Right lobe of liver (tissue), 6 donors: ENCODE results near the gene EIF2S3B. TPM values are rescaled to one million over a fixed set of nuclear protein-coding genes. Genes with fewer than 3 reads are reported as not detected.

Experiments
- ATAC-seq, 4 donors: fragments of 200-7000 bp; cut with Tn5 transposase; one replicate each; pipeline ENCODE4 v1.9.1; 2020; ENCODE audit warnings: mild to moderate bottlenecking in 4 of 4, moderate library complexity in 4 of 4
- DNase-seq, 3 donors: peaks; one replicate each; pipeline ENCODE4 v3.0.0-alpha.2; 2020
- H3K27ac ChIP-seq, 3 donors: fragments of 200-600 bp; one replicate each; pipeline ENCODE4 v1.8.0; 2022
- H3K27me3 ChIP-seq, 2 donors: fragments of 200-600 bp; one replicate each; pipeline ENCODE4 v1.8.0; 2022
- H3K36me3 ChIP-seq, 4 donors: fragments of 200-600 bp; sonication (generic) in 1 of 4; one replicate each; pipeline versions ENCODE4 v1.5.1 to v1.8.0; 2017 to 2022; ENCODE audit warnings: control low read depth in 1 of 4
- H3K4me1 ChIP-seq, 4 donors: fragments of 200-600 bp; sonication (generic) in 1 of 4; one replicate each; pipeline versions ENCODE4 v1.5.1 to v1.8.0; 2017 to 2022; ENCODE audit warnings: control low read depth in 1 of 4
- H3K4me3 ChIP-seq, 3 donors: fragments of 200-600 bp; one replicate each; pipeline ENCODE4 v1.8.0; 2022
- H3K9me3 ChIP-seq, 4 donors: fragments of 200-600 bp; sonication (generic) in 1 of 4; one replicate each; pipeline versions ENCODE4 v1.5.1 to v1.8.0; 2017 to 2022; ENCODE audit warnings: control low read depth in 1 of 4
- POLR2A ChIP-seq: fragments of 450-650 bp; IDR thresholded peaks from one replicate; pipeline ENCODE4 v1.6.1; 2017; ENCODE audit warnings: antibody characterized with exemption, mild to moderate bottlenecking
- WGBS: methylation state at CpG from one replicate; pipeline ENCODE4 v1.1.6; 2018; ENCODE audit warnings: low coverage, low lambda C conversion rate; ENCODE audit not compliant: insufficient coverage; ENCODE audit errors: missing lambda C conversion rate; 5-methylcytosine and 5-hydroxymethylcytosine counted together
- intact Hi-C, 2 donors: fragments of 100-400 bp; cut with DNase I; formaldehyde crosslinking; loops; one replicate each; pipeline versions ENCODE4 v1.11.2 to v1.14.1; 2022
- small RNA-seq, 2 experiments: library from RNA; depleted of rRNA; stranded (forward); fragments of <200 nt; gene quantifications; one replicate each; pipeline ENCODE3, GENCODE V24; 2016
- total RNA-seq, 6 experiments: library from RNA; depleted of rRNA in 2 of 6; stranded (reverse); fragments of >200 nt in 2 of 6; fragmentation: NEBNext Ultra II Directional in 3 of 6; extraction: Animal tissue kit (Norgen Biotek cat#: 25700) in 3 of 6; gene quantifications; one replicate each; pipeline versions ENCODE4 v1.1.0 to v1.2.4, GENCODE V29; 2016 to 2023
- TF ChIP-seq, protein P1 (sequence below), 4 donors: fragments of 200-600 bp in 3 of 4; fragments of 450-650 bp in 1 of 4; IDR thresholded peaks; one replicate each; pipeline versions ENCODE4 v1.5.1 to v1.8.0; 2016 to 2022; ENCODE audit warnings: antibody characterized with exemption in 4 of 4, mild to moderate bottlenecking in 2 of 4
- donor health status: DM: no; HTN: yes; CAD: no.
- donor health status: DM: no; HTN: no; CAD: no.
- donor health status: DM: no; HTN: no; CAD: no.
- donor health status: DM: no; HTN: yes; CAD: no.
- donor health status: DM: no; HTN: yes; CAD: no.

Gene EIF2S3B
- total RNA-seq, 6 experiments from 2014 or later: 0.19 to 1.4 (median 0.24) TPM; not detected in 2

DNA sequence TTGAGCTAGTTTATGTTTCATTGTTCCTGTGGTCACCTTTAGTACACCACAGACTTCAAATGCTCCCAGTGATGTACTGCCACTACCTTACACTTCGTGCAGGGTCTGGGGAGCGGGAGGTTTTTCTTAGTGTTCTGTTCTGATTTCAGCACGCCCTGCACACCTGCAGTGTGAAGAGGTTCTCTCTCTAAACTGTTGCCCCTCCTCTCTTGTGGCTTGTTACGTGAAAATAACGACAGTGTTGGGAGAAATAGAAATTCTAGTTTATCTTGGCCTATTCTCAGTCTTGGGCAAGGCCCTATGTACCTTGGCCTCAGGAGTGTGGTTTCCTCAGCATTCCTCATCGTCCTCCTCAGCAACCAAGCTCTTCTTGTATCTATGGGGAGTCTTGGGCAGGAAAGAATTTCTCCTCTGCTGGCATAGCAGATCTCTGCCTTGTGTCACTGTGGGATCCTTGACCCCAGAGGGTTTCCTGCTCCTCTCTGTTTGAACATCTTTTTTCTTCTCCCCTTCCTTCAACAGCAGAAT, 48.6 kb downstream of the EIF2S3B start:
- no peak for DNase-seq
- 63% methylated on average over 5 of the region's 6 CpGs for WGBS
- peak in 3 of 4 donors; percentile 28 to 46 (median 38) for ATAC-seq
- no peak overlapping the region for H3K4me3 ChIP-seq
- intact Hi-C loops: no loop called here
- H3K36me3 ChIP-seq: no peaks in the 10 kb centered on the region
- H3K27me3 ChIP-seq: no peaks in the 10 kb centered on the region
- TF ChIP-seq, protein P1, sequence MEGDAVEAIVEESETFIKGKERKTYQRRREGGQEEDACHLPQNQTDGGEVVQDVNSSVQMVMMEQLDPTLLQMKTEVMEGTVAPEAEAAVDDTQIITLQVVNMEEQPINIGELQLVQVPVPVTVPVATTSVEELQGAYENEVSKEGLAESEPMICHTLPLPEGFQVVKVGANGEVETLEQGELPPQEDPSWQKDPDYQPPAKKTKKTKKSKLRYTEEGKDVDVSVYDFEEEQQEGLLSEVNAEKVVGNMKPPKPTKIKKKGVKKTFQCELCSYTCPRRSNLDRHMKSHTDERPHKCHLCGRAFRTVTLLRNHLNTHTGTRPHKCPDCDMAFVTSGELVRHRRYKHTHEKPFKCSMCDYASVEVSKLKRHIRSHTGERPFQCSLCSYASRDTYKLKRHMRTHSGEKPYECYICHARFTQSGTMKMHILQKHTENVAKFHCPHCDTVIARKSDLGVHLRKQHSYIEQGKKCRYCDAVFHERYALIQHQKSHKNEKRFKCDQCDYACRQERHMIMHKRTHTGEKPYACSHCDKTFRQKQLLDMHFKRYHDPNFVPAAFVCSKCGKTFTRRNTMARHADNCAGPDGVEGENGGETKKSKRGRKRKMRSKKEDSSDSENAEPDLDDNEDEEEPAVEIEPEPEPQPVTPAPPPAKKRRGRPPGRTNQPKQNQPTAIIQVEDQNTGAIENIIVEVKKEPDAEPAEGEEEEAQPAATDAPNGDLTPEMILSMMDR (IDR thresholded peaks at IDR 0.05): no peak
- no peak for TF ChIP-seq POLR2A
- H3K9me3 ChIP-seq: no peaks in the 10 kb centered on the region
- H3K27ac ChIP-seq: no peak overlapping the region
- no peaks in the 10 kb centered on the region for H3K4me1 ChIP-seq

DNA sequence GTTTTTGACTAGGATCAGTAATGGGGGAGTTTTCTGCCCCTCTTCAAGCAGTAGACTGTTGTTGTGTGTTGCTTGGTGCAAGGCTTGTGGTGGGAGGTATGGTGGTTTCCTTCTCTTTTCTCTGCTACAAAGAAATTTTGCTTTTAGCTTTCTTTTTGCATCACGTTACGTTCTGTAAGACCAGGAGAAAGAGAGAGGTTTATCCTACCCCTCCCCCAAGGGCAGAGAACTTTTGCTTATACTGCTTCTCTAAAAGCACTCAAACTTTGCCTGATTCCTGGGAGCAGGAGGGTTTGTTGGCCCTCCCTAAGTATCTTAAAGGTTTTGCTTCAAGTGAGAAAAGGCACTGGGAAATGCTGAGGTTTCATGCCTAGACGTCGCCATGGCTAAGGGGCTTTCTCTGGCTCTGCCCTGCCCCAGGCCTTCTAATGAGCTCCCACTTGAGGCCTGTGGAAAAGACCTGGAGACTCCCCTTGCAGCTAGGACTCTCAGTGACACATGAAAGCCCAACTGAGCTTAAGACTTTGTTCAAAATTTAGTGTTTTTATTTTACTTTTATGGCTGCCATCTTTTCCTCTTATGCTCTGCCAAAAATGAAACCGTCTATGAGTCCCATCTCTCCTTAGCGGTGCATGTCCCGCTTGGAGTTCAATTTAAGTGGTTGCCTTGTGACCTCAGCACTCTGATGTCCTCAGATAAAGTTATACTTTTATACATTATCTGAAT, 49.2 kb downstream of the EIF2S3B start:
- Histone ChIP-seq H3K27me3 (no peaks in the 10 kb centered on the region), H3K4me1 (no peaks in the 10 kb centered on the region), H3K27ac (no peak overlapping the region), H3K36me3 (no peaks in the 10 kb centered on the region), H3K9me3 (no peaks in the 10 kb centered on the region), H3K4me3 (no peak overlapping the region)
- no peak for ATAC-seq
- TF ChIP-seq POLR2A: no peak
- TF ChIP-seq, protein P1 (IDR thresholded peaks at IDR 0.05): no peak
- intact Hi-C loops: no loop called here
- DNase-seq: no peak
- 76% methylated on average over 7 of the region's 7 CpGs for WGBS

DNA sequence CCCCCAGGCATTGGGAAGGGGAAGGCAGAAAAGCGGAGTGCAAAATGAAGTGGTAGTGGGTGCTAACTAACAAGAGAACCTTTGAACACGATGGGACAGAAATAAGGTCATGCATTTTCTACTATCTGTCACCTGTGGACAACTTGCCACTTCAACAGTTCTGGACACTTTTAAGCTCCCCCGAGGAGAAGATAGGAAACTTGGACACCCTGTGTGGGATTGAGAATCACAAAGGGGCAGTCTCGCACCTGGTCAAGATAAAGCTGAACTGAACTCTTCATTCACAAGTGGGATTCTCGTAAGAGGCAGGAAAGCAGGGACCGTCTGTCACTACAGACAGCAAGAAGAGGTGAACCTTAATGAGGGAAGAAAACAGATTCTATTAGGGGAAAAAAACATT, 51.6 kb downstream of the EIF2S3B start:
- TF ChIP-seq POLR2A: no peak
- TF ChIP-seq, protein P1 (IDR thresholded peaks at IDR 0.05): no peak
- Histone ChIP-seq H3K27me3 (no peaks in the 10 kb centered on the region), H3K4me3 (no peak overlapping the region), H3K9me3 (no peaks in the 10 kb centered on the region), H3K27ac (no peak overlapping the region), H3K36me3 (no peaks in the 10 kb centered on the region), H3K4me1 (no peaks in the 10 kb centered on the region)
- DNase-seq: no peak
- no peak for ATAC-seq
- 28% methylated on average over 6 of the region's 6 CpGs for WGBS
- intact Hi-C loops: no loop called here

DNA sequence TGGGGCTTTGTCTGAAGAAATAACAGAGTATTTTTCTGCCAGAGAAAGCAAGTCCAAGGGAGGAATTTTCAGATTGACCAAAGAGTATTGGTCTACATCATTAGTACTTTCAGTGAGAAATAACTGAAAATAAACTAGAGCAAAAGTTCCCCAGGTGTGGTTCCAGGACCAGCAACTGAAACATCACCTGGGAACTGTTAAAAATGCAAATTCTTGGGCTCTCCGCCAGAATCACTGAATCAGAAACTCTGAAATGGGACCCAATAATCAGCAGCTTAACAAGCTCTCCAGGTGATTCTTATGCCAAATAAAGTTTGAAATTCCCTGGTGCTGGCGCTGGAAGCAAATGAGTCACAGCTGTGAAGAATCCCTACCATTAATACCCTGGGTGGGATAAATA, 52.1 kb downstream of the EIF2S3B start:
- H3K36me3 ChIP-seq: no peaks in the 10 kb centered on the region
- H3K4me3 ChIP-seq: no peak overlapping the region
- H3K4me1 ChIP-seq: no peaks in the 10 kb centered on the region
- DNase-seq (no peak), ATAC-seq (no peak)
- 56% methylated on average over 2 of the region's 2 CpGs for WGBS
- no peaks in the 10 kb centered on the region for H3K27me3 ChIP-seq
- no peak for TF ChIP-seq POLR2A
- TF ChIP-seq, protein P1 (IDR thresholded peaks at IDR 0.05): no peak
- intact Hi-C loops: no loop called here
- no peak overlapping the region for H3K27ac ChIP-seq
- no peaks in the 10 kb centered on the region for H3K9me3 ChIP-seq

Small RNA genes within 50 kb of the gene (small RNA-seq; reads per million reads assigned to genes)
- gene SLC25A39P2: 0 reads per million in 2 experiments

Other genes starting within 250 kb of the EIF2S3B start
- gene KLRD1, start 198.0 kb upstream of the EIF2S3B start, total RNA-seq: 1 to 10 TPM in 3 of 6 experiments, under 1 TPM in 3; 0.68 to 2.3 (median 1.1) TPM
- 1 to 10 TPM in 3 of 6 experiments, under 1 TPM in 3; 0.24 to 1.5 (median 1.0) TPM for gene KLRK1, start 115.8 kb upstream of the EIF2S3B start, total RNA-seq
- gene KLRC4, start 96.1 kb upstream of the EIF2S3B start, total RNA-seq: under 1 TPM in 1 of 6 experiments, not detected in 5; 0.39 TPM
- gene KLRC3, start 85.3 kb upstream of the EIF2S3B start, total RNA-seq: not detected
- gene KLRC2, start 69.9 kb upstream of the EIF2S3B start, total RNA-seq: under 1 TPM in 4 of 6 experiments, not detected in 2; 0.31 to 0.68 (median 0.48) TPM
- under 1 TPM in 4 of 6 experiments, not detected in 2; 0.20 to 0.61 (median 0.28) TPM for gene KLRC1, start 52.5 kb upstream of the EIF2S3B start, total RNA-seq
- gene MAGOHB, start 107.7 kb downstream of the EIF2S3B start, total RNA-seq: 10 to 100 TPM in 1 of 6 experiments, 1 to 10 TPM in 5; 6.6 to 11.8 (median 9.6) TPM
- gene STYK1, start 168.2 kb downstream of the EIF2S3B start, total RNA-seq: not detected
- gene YBX3, start 217.4 kb downstream of the EIF2S3B start, total RNA-seq: 10 to 100 TPM; 16.0 to 34.2 (median 23.2) TPM